Panc1 (cell line): ENCODE measurements around the gene PPM1L. TPM values are rescaled to one million over a fixed set of nuclear protein-coding genes. Genes with fewer than 3 reads are reported as not detected.

Experiments used
- ATAC-seq: fragments of 200-7000 bp; cut with Tn5 transposase; 2 replicates; pipeline ENCODE4 v1.9.1; 2020; ENCODE audit warnings: mild to moderate bottlenecking, moderate library complexity
- BruUV-seq: library from RNA; stranded (reverse); fragments of 400-500 nt; replicated peaks from 2 replicates; lab custom pipeline; 2021; lab: Mats Ljungman, UMichigan
- CTCF ChIA-PET: fragments of 300-600 bp; sonication (Branson Sonifier 250); formaldehyde crosslinking; loops from one replicate; lab custom pipeline; 2022; ENCODE audit warnings: antibody characterized with exemption; lab: Charles Lee
- POLR2A ChIA-PET: fragments of 300-600 bp; sonication (Branson Sonifier 250); formaldehyde crosslinking; loops from one replicate; lab custom pipeline; 2022; ENCODE audit warnings: antibody characterized with exemption; lab: Charles Lee
- DNase-seq: peaks from one replicate; pipeline ENCODE4 v3.0.0-alpha.2; 2010; ENCODE audit warnings: low read depth, low spot score
- H3K27ac ChIP-seq: 2 replicates; pipeline ENCODE4 v1.5.1; 2011; ENCODE audit warnings: mild to moderate bottlenecking, low read length, inconsistent platforms
- H3K27me3 ChIP-seq: fragments of 200-500 bp; sonication (Bioruptor generic); 2 replicates; pipeline ENCODE4 v1.6.0; 2014; ENCODE audit warnings: low read length, inconsistent platforms; ENCODE audit not compliant: control insufficient read depth, insufficient read depth
- H3K36me3 ChIP-seq: fragments of 200-500 bp; sonication (Bioruptor generic); 2 replicates; pipeline ENCODE4 v1.5.1; 2014; ENCODE audit warnings: inconsistent platforms, mild to moderate bottlenecking, low read length, moderate library complexity; ENCODE audit not compliant: control insufficient read depth, insufficient read depth
- H3K4me1 ChIP-seq: 2 replicates; pipeline ENCODE4 v1.5.1; 2011; ENCODE audit warnings: inconsistent platforms, mild to moderate bottlenecking, low read length, moderate library complexity; ENCODE audit not compliant: control insufficient read depth, insufficient read depth
- H3K4me3 ChIP-seq, 2 experiments: 2 replicates each; pipeline ENCODE4 v1.5.1; 2011 to 2012; ENCODE audit warnings: low read depth in 2 of 2, low read length in 2 of 2, mild to moderate bottlenecking in 2 of 2, inconsistent platforms in 1 of 2, moderate library complexity in 1 of 2
- H3K9me3 ChIP-seq: fragments of 200-500 bp; sonication (Bioruptor generic); 2 replicates; pipeline ENCODE4 v1.5.1; 2014; ENCODE audit warnings: low read depth, mild to moderate bottlenecking, inconsistent platforms, low read length, moderate library complexity; ENCODE audit not compliant: control insufficient read depth, insufficient read depth
- POLR2AphosphoS5 ChIP-seq: IDR thresholded peaks from 2 replicates; pipeline ENCODE4 v1.6.1; 2012; ENCODE audit warnings: mild to moderate bottlenecking, low read depth, low read length, moderate library complexity
- SIN3A ChIP-seq: IDR thresholded peaks from 2 replicates; pipeline ENCODE4 v1.6.1; 2012; ENCODE audit warnings: low read depth, mild to moderate bottlenecking, low read length, moderate library complexity, borderline replicate concordance; ENCODE audit not compliant: insufficient read depth
- TCF7L2 ChIP-seq: IDR thresholded peaks from 2 replicates; pipeline ENCODE4 v1.6.1; 2011; ENCODE audit warnings: mild to moderate bottlenecking, low read depth, low read length, inconsistent platforms
- in situ Hi-C: cut with HindIII; loops from 2 replicates; pipeline ENCODE4 v1.10.0; 2016; ENCODE audit warnings: low sequenced_read_pairs, low pct_unique_long_range_greater_than_20kb
- intact Hi-C: fragments of 100-400 bp; cut with micrococcal nuclease; formaldehyde crosslinking; loops from one replicate; pipeline ENCODE4 v1.10.0; 2022; ENCODE audit not compliant: unreplicated experiment
- total RNA-seq: library from RNA; stranded (reverse); gene quantifications from one replicate; pipeline ENCODE4 v1.2.1, GENCODE V29; 2021; ENCODE audit not compliant: unreplicated experiment
- TF ChIP-seq, protein P1 (sequence below), 2 experiments: IDR thresholded peaks; 2 replicates each; pipeline ENCODE4 v1.6.1; 2011 to 2012; ENCODE audit warnings: low read depth in 2 of 2, control low read depth in 1 of 2, low read length in 1 of 2, mild to moderate bottlenecking in 1 of 2, moderate library complexity in 1 of 2; ENCODE audit not compliant: insufficient read depth in 1 of 2
- TF ChIP-seq, protein P2 (sequence below): fragments of 450-650 bp; IDR thresholded peaks from 2 replicates; pipeline ENCODE4 v1.5.1; 2017; ENCODE audit warnings: mild to moderate bottlenecking

The PPM1L gene
- total RNA-seq, 1 experiment from 2014 or later = 23.8 TPM

DNA sequence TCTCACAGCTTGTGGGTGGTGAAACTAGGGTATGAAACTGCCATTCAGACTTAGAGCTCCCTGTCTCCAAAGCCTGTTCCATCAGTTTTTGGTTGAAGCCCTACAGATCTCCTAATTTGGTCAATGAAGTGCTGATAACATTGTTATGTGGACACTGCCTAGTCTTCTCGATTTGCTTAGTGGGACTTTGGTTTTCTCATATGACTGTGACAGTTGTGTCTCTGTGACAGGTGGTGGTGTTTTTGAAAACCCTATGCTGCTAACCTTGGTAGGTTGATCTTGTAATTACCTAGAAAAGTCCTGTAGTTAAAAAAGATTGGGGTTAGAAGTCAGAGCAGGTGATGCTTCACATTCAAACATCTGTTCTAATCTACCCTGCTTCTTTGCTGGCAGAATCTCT, 9.2 kb downstream of the PPM1L start:
- H3K9me3 ChIP-seq = no peaks in the 10 kb centered on the region
- TF ChIP-seq TCF7L2 = no peak
- TF ChIP-seq SIN3A = no peak
- TF ChIP-seq, protein P1, sequence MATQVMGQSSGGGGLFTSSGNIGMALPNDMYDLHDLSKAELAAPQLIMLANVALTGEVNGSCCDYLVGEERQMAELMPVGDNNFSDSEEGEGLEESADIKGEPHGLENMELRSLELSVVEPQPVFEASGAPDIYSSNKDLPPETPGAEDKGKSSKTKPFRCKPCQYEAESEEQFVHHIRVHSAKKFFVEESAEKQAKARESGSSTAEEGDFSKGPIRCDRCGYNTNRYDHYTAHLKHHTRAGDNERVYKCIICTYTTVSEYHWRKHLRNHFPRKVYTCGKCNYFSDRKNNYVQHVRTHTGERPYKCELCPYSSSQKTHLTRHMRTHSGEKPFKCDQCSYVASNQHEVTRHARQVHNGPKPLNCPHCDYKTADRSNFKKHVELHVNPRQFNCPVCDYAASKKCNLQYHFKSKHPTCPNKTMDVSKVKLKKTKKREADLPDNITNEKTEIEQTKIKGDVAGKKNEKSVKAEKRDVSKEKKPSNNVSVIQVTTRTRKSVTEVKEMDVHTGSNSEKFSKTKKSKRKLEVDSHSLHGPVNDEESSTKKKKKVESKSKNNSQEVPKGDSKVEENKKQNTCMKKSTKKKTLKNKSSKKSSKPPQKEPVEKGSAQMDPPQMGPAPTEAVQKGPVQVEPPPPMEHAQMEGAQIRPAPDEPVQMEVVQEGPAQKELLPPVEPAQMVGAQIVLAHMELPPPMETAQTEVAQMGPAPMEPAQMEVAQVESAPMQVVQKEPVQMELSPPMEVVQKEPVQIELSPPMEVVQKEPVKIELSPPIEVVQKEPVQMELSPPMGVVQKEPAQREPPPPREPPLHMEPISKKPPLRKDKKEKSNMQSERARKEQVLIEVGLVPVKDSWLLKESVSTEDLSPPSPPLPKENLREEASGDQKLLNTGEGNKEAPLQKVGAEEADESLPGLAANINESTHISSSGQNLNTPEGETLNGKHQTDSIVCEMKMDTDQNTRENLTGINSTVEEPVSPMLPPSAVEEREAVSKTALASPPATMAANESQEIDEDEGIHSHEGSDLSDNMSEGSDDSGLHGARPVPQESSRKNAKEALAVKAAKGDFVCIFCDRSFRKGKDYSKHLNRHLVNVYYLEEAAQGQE (IDR thresholded peaks at IDR 0.05; ENCODE audit: insufficient read depth in 1 of 2, low read depth in 2 of 2, low read length in 1 of 2) = no peak
- TF ChIP-seq POLR2AphosphoS5 = no peak
- TF ChIP-seq, protein P2, sequence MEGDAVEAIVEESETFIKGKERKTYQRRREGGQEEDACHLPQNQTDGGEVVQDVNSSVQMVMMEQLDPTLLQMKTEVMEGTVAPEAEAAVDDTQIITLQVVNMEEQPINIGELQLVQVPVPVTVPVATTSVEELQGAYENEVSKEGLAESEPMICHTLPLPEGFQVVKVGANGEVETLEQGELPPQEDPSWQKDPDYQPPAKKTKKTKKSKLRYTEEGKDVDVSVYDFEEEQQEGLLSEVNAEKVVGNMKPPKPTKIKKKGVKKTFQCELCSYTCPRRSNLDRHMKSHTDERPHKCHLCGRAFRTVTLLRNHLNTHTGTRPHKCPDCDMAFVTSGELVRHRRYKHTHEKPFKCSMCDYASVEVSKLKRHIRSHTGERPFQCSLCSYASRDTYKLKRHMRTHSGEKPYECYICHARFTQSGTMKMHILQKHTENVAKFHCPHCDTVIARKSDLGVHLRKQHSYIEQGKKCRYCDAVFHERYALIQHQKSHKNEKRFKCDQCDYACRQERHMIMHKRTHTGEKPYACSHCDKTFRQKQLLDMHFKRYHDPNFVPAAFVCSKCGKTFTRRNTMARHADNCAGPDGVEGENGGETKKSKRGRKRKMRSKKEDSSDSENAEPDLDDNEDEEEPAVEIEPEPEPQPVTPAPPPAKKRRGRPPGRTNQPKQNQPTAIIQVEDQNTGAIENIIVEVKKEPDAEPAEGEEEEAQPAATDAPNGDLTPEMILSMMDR = no peak
- H3K4me3 ChIP-seq = no peak overlapping the region
- no peak overlapping the region for H3K27ac ChIP-seq
- DNase-seq (no peak), ATAC-seq (no peak)
- H3K27me3 ChIP-seq = no peaks in the 10 kb centered on the region
- POLR2A ChIA-PET = no interaction called here
- CTCF ChIA-PET = no interaction called here
- H3K4me1 ChIP-seq = no peaks in the 10 kb centered on the region; the same call in 1 of the 2 replicates
- no TSS peak for BruUV-seq
- in situ Hi-C loops (no loop called here), intact Hi-C loops (no loop called here)
- H3K36me3 ChIP-seq = no peaks in the 10 kb centered on the region

DNA sequence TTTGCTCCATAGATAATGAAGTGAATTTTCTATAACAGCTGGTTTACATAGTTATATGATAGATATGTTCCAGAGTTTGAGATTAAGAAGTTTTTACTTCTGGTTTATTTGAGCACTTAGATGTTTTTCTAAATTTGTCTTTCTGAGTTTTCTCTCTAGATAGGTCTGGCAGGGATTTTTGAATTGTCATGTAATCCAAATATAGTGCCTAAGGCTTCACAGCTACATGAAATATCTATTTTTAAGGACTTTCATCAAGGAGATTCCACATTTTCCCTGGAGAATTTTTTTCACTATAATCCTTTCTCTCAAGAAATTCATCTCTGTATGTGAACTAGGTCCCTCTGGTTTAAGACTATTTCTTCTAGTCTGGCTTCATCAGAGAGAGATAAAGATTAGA, 12.0 kb downstream of the PPM1L start:
- no TSS peak for BruUV-seq
- ATAC-seq = no peak
- H3K4me1 ChIP-seq = no peaks in the 10 kb centered on the region; the same call in 1 of the 2 replicates
- H3K9me3 ChIP-seq = no peaks in the 10 kb centered on the region
- ChIA-PET POLR2A (no interaction called here), CTCF (no interaction called here)
- no peak overlapping the region for H3K27ac ChIP-seq
- intact Hi-C loops = no loop called here
- H3K27me3 ChIP-seq = no peaks in the 10 kb centered on the region
- no peak overlapping the region for H3K4me3 ChIP-seq
- DNase-seq = no peak
- H3K36me3 ChIP-seq = no peaks in the 10 kb centered on the region
- in situ Hi-C loops = no loop called here
- TF ChIP-seq SIN3A (no peak), TCF7L2 (no peak), POLR2AphosphoS5 (no peak)
- TF ChIP-seq, protein P1 (IDR thresholded peaks at IDR 0.05; ENCODE audit: insufficient read depth in 1 of 2, low read depth in 2 of 2, low read length in 1 of 2) = no peak
- TF ChIP-seq, protein P2 = no peak
